Mesenchymal stem cell (in vitro differentiated cells and primary cell): ENCODE data around the gene KLHL18.
A peak's percentile ranks its signal among the peaks of the same experiment; 100 is the strongest.

Experiments
- DNase-seq: peaks from one replicate; pipeline ENCODE4 v3.0.0-alpha.2; 2013
- H2AFZ ChIP-seq: one replicate; pipeline ENCODE4 v1.6.1; 2013; ENCODE audit warnings: low read depth, mild to moderate bottlenecking, control low read depth, inconsistent platforms, low read length, moderate library complexity
- H2AK5ac ChIP-seq: 2 replicates; pipeline ENCODE4 v1.6.1; 2013; ENCODE audit warnings: low read length, moderate library complexity, mild to moderate bottlenecking, inconsistent platforms; ENCODE audit not compliant: severe bottlenecking
- H2BK120ac ChIP-seq: one replicate; pipeline ENCODE4 v1.6.1; 2013; ENCODE audit warnings: low read depth, mild to moderate bottlenecking, inconsistent platforms, low read length, moderate library complexity
- H2BK12ac ChIP-seq, 2 experiments: one replicate each; pipeline ENCODE4 v1.6.1; 2013; ENCODE audit warnings: inconsistent platforms in 2 of 2, low read length in 2 of 2, mild to moderate bottlenecking in 2 of 2, moderate library complexity in 2 of 2, control low read depth in 1 of 2
- H2BK15ac ChIP-seq: one replicate; pipeline ENCODE4 v1.6.1; 2013; ENCODE audit warnings: mild to moderate bottlenecking, low read depth, inconsistent platforms; ENCODE audit not compliant: poor library complexity, severe bottlenecking
- H2BK5ac ChIP-seq: 2 replicates; pipeline ENCODE4 v1.6.1; 2013; ENCODE audit warnings: low read depth, mild to moderate bottlenecking, low read length, control low read depth, inconsistent platforms; ENCODE audit not compliant: poor library complexity, severe bottlenecking
- H3K14ac ChIP-seq, 2 experiments: one replicate each; pipeline ENCODE4 v1.6.1; 2013; ENCODE audit warnings: inconsistent platforms in 2 of 2, low read length in 2 of 2, control low read depth in 1 of 2, mild to moderate bottlenecking in 1 of 2, moderate library complexity in 1 of 2
- H3K18ac ChIP-seq, 2 experiments: one replicate each; pipeline ENCODE4 v1.6.1; 2013; ENCODE audit warnings: inconsistent platforms in 2 of 2, low read length in 2 of 2, control low read depth in 1 of 2, low read depth in 1 of 2, mild to moderate bottlenecking in 1 of 2
- H3K23ac ChIP-seq, 2 experiments: one replicate each; pipeline ENCODE4 v1.6.1; 2013; ENCODE audit warnings: inconsistent platforms in 2 of 2, low read length in 2 of 2, mild to moderate bottlenecking in 2 of 2, moderate library complexity in 2 of 2, control low read depth in 1 of 2
- H3K27ac ChIP-seq: 2 replicates; pipeline ENCODE4 v1.5.1; 2013; ENCODE audit warnings: mild to moderate bottlenecking, moderate library complexity, low read length, control low read depth, inconsistent platforms; ENCODE audit not compliant: poor library complexity, severe bottlenecking
- H3K27me3 ChIP-seq, 2 experiments: 2 replicates each; pipeline versions ENCODE4 v1.6.1 to v1.7.0; 2013; ENCODE audit warnings: low read length in 2 of 2, mild to moderate bottlenecking in 2 of 2, moderate library complexity in 2 of 2, control low read depth in 1 of 2, inconsistent platforms in 1 of 2; ENCODE audit not compliant: control insufficient read depth in 1 of 2, insufficient read depth in 1 of 2
- H3K36me3 ChIP-seq, 2 experiments: 2 replicates each; pipeline versions ENCODE4 v1.6.1 to v1.7.0; 2013; ENCODE audit warnings: low read length in 2 of 2, control low read depth in 1 of 2, inconsistent platforms in 1 of 2, low read depth in 1 of 2, mild to moderate bottlenecking in 1 of 2; ENCODE audit not compliant: insufficient read depth in 2 of 2, control insufficient read depth in 1 of 2
- H3K4ac ChIP-seq, 2 experiments: one replicate each; pipeline ENCODE4 v1.6.1; 2013; ENCODE audit warnings: inconsistent platforms in 2 of 2, low read length in 2 of 2, mild to moderate bottlenecking in 2 of 2, moderate library complexity in 2 of 2, control low read depth in 1 of 2, low read depth in 1 of 2
- H3K4me1 ChIP-seq: 2 replicates; pipeline ENCODE4 v1.6.1; 2013; ENCODE audit warnings: low read depth, low read length, control low read depth; ENCODE audit not compliant: control insufficient read depth, insufficient read depth
- H3K4me2 ChIP-seq: 2 replicates; pipeline ENCODE4 v1.6.1; 2013; ENCODE audit warnings: low read length, mild to moderate bottlenecking, inconsistent platforms; ENCODE audit not compliant: poor library complexity, severe bottlenecking
- H3K4me3 ChIP-seq, 2 experiments: 2 replicates each; pipeline versions ENCODE4 v1.5.1 to v1.7.0; 2013; ENCODE audit warnings: low read length in 2 of 2, mild to moderate bottlenecking in 2 of 2, control low read depth in 1 of 2, low read depth in 1 of 2; ENCODE audit not compliant: insufficient read depth in 1 of 2
- H3K79me1 ChIP-seq: replicated peaks from 2 replicates; pipeline ENCODE4 v1.6.1; 2013; ENCODE audit warnings: mild to moderate bottlenecking, control low read depth, low read length, inconsistent platforms; ENCODE audit not compliant: poor library complexity, severe bottlenecking
- H3K9ac ChIP-seq: 2 replicates; pipeline ENCODE4 v1.7.0; 2013; ENCODE audit warnings: mild to moderate bottlenecking, low read length, moderate library complexity
- H3K9me3 ChIP-seq: 2 replicates; pipeline ENCODE4 v1.7.0; 2013; ENCODE audit warnings: mild to moderate bottlenecking, low read length; ENCODE audit not compliant: control insufficient read depth
- H4K8ac ChIP-seq: one replicate; pipeline ENCODE4 v1.6.1; 2013; ENCODE audit warnings: inconsistent platforms, mild to moderate bottlenecking, low read length, moderate library complexity
- H4K91ac ChIP-seq: one replicate; pipeline ENCODE4 v1.6.1; 2013; ENCODE audit warnings: mild to moderate bottlenecking, low read length, inconsistent platforms
- WGBS: methylation state at CpG from one replicate; pipeline ENCODE4 v1.1.7; 2013; ENCODE audit warnings: mixed read lengths; 5-methylcytosine and 5-hydroxymethylcytosine counted together

Gene KLHL18

DNA sequence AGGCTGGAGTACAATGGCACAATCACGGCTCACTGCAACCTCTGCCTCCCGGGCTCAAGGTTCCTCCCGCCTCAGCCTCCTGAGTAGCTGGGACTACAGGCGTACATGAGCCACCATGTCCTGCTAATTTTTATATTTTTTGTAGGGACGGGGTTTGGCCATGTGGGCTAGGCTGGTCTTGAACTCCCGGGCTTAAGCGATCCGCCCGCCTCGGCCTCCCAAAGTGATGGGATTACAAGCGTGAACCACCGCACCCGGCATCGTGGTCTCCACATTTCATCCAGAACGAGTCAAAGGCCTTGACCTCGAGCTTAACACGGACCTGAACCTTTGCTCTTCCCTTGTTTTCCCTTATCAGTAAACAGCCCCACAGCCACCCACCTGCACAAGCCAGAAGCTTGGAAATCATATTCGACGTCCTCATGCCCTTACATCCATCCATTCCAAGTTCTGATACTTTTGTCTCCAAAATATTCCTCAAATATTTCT is 96.7 kb downstream of the KLHL18 start:
- Histone ChIP-seq H2BK120ac (no peak overlapping the region), H3K79me1 (peaks cover 14% of the 10 kb centered on the region), H3K18ac (no peak overlapping the region), H3K9ac (peak overlapping the region; percentile 99), H2AFZ (no peak overlapping the region), H3K4me1 (peaks cover 13% of the 10 kb centered on the region), H2BK5ac (no peak overlapping the region), H3K9me3 (no peaks in the 10 kb centered on the region), H3K4me2 (peak overlapping the region; percentile 68), H2BK12ac (no peak overlapping the region), H3K36me3 (peaks cover 0 to 8% of the 10 kb centered on the region in 2 experiments), H3K27me3 (no peaks in the 10 kb centered on the region), H4K8ac (no peak overlapping the region), H2AK5ac (peak overlapping the region; percentile 44), H3K23ac (no peak overlapping the region), H2BK15ac (no peak overlapping the region), H4K91ac (no peak overlapping the region), H3K4me3 (peak overlapping the region in 1 of 2 experiments; percentile 93), H3K27ac (no peak overlapping the region), H3K4ac (peak overlapping the region in 1 of 2 experiments; percentile 58), H3K14ac (no peak overlapping the region)
- no peak for DNase-seq
- WGBS: 93% methylated on average over 19 of the region's 19 CpGs

DNA sequence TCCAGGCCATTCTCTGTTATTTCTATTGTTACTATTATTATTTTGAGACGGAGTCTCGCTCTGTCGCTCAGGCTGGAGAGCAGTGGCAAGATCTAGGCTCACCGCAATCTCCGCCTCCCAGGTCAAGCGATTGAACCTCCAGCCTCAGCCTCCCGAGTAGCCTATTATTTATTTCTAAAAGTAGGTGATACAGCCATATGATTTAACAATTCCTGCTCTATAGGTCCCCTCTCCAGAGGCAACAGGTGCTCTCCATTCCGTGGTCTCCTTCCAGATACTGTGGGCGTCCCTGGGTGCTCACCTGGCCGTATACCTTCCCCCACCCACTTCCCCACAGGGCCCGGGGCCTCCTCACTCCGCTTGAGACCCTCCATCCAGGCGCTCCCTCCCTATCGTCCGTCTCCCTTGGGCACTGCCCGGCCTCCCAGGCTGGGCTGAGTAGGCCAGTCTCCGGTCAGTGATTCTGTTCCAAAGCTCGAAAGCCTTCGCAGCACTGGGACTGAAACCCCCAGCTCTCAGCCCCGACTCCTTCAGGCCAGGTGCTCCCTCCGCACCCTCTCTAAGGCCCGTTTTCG is 97.4 kb downstream of the KLHL18 start:
- Histone ChIP-seq H3K9ac (peak overlapping the region; percentile 99), H3K4ac (peak overlapping the region; percentile 29 to 82), H3K79me1 (peaks cover 14% of the 10 kb centered on the region), H2AK5ac (peak overlapping the region; percentile 57), H2BK15ac (peak overlapping the region; percentile 94), H3K18ac (peak overlapping the region; percentile 85 to 95), H3K27me3 (no peaks in the 10 kb centered on the region), H3K14ac (peak overlapping the region in 1 of 2 experiments; percentile 78), H3K9me3 (no peaks in the 10 kb centered on the region), H3K4me2 (peak overlapping the region; percentile 68), H2BK12ac (peak overlapping the region in 1 of 2 experiments; percentile 32), H2BK120ac (no peak overlapping the region), H3K27ac (peak overlapping the region; percentile 94), H2AFZ (peak overlapping the region; percentile 30), H2BK5ac (peak overlapping the region; percentile 81), H4K8ac (peak overlapping the region; percentile 97), H3K23ac (peak overlapping the region in 1 of 2 experiments; percentile 46), H3K4me3 (peak overlapping the region; percentile 73 to 93), H3K4me1 (peaks cover 13% of the 10 kb centered on the region), H3K36me3 (peaks cover 0 to 8% of the 10 kb centered on the region in 2 experiments), H4K91ac (peak overlapping the region; percentile 77)
- no peak for DNase-seq
- 4% methylated on average over 13 of the region's 23 CpGs for WGBS

DNA sequence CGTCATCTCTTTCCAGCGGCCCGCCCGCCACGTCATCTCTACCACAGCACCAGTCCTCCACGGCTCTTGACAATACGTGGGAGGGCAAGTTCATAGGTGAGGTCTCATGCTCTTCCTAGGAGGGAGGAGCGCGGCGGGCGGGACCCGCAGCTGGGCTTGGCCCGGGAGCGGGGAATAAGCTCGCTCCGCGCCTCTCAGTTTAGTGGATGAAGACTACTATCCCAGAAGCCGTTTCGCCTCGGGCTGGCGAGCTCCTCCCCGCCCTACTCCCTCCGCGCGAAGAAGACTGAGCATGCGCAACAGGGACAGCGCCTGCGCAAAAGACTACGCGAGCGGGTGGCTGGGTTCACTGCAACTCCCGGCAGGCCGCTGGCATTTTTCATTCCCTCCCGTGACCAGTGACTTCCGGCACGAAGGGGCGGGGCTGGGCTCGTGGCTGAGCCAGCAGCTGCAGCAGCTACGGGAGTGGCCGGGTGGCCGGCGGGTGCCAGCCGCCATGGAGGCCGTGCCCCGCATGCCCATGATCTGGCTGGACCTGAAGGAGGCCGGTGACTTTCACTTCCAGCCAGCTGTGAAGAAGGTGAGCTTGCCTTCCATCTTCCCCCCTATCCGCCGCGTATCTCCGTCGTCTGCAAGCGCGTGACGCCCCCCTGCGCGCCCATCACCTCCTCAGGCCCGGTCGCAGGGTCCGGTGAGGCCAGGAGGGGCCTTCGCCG is 98.0 kb downstream of the KLHL18 start, which contains the start of gene PTPN23:
Gene PTPN23 (plus strand): TSS at position 421 of the 716 bp plus-strand sequence. CDS start 76 bp downstream, at position 497.
- Histone ChIP-seq H3K18ac (peak within 1 kb of the TSS; percentile 96 to 99), H4K91ac (peak within 1 kb of the TSS; percentile 97)

More for the DNA sequence above, 98.0 kb downstream of the KLHL18 start, which contains the start of gene PTPN23:
- peak within 1 kb of the TSS; percentile 94 for H3K27ac ChIP-seq
- no peaks in the 10 kb centered on the region for H3K27me3 ChIP-seq
- peak within 1 kb of the TSS; percentile 86 for H3K4me2 ChIP-seq
- H4K8ac ChIP-seq: peak within 1 kb of the TSS; percentile 97
- H2BK120ac ChIP-seq: peak within 1 kb of the TSS; percentile 77
- peaks cover 17% of the 10 kb centered on the region for H3K79me1 ChIP-seq
- H3K14ac ChIP-seq: peak within 1 kb of the TSS in 1 of 2 experiments; percentile 99
- H3K4me1 ChIP-seq: peaks cover 15% of the 10 kb centered on the region
- H2AK5ac ChIP-seq: peak within 1 kb of the TSS; percentile 57
- no peaks in the 10 kb centered on the region for H3K9me3 ChIP-seq
- H3K23ac ChIP-seq: peak within 1 kb of the TSS in 1 of 2 experiments; percentile 99
- peak within 1 kb of the TSS; percentile 36 to 99 for H3K4ac ChIP-seq
- peak; percentile 99 for DNase-seq
- WGBS: under 1% methylated on average over 56 of the region's 61 CpGs
- peak within 1 kb of the TSS; percentile 99 for H3K9ac ChIP-seq
- H2BK15ac ChIP-seq: peak within 1 kb of the TSS; percentile 95
- H3K36me3 ChIP-seq: peaks cover 0 to 8% of the 10 kb centered on the region in 2 experiments
- H2BK12ac ChIP-seq: peak within 1 kb of the TSS in 1 of 2 experiments; percentile 32
- peak within 1 kb of the TSS; percentile 90 to 93 for H3K4me3 ChIP-seq
- H2BK5ac ChIP-seq: peak within 1 kb of the TSS; percentile 81
- H2AFZ ChIP-seq: peak within 1 kb of the TSS; percentile 47
